ENCODE data around the gene DMAP1. TPM values are rescaled to one million over a fixed set of nuclear protein-coding genes. Genes with fewer than 3 reads are reported as not detected.

Gene DMAP1
- total RNA-seq, 3 donors from 2014 or later: 40.4 to 50.5 (median 43.2) TPM

DNA sequence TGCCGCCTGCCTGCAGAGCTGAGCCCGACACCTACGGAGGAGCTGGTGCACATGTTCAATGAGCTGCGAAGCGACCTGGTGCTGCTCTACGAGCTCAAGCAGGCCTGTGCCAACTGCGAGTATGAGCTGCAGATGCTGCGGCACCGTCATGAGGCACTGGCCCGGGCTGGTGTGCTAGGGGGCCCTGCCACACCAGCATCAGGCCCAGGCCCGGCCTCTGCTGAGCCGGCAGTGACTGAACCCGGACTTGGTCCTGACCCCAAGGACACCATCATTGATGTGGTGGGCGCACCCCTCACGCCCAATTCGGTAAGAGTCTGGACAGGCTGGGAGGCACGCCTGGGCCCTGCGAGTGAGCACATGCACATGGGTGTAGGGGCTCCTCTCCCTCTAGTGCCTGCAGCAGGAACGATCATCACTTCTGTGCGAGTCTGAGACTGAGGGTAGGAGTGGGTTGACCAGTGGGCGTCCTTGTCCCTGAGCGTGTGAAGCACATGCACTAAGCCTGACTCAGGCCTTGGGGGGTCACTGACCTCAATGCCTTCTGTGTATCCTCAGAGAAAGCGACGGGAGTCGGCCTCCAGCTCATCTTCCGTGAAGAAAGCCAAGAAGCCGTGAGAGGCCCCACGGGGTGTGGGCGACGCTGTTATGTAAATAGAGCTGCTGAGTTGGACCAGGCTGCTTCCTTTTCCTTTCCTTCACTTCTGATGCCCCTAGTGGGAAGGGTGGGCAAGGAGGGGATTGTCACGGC is 6.9 kb downstream of the DMAP1 start:
- no peak for ATAC-seq
- Mint-ChIP-seq H3K36me3 (ENCODE audit: insufficient read depth) (peaks cover 5% of the 10 kb centered on the region), H3K27me3 (ENCODE audit: low read depth) (no peaks in the 10 kb centered on the region)

DNA sequence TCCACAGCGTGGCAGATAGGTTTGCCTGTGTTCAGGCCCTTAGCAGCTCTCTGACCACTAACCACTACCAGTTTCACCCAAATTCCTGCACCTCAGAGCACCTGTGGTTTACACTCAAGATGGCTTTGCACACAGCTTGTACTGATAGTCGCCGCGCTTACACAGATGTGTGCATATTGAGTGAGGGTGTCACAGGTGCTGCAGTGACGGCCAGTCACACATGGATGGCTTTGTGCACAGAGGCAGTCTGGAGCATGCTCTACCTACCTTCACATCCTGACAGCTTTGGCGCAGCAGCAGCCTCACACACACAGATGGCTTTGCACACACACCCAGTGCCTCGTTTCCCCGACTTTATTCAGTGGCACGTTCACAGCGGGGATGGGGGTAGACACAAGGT is 7.5 kb downstream of the DMAP1 start:
- H3K4me3 Mint-ChIP-seq: no peak overlapping the region
- DNase-seq: no peak
- H3K36me3 Mint-ChIP-seq (ENCODE audit: insufficient read depth): peaks cover 5% of the 10 kb centered on the region
- no peak for ATAC-seq
- H3K27me3 Mint-ChIP-seq (ENCODE audit: low read depth): no peaks in the 10 kb centered on the region
- peaks cover 18% of the 10 kb centered on the region for H3K4me1 Mint-ChIP-seq (ENCODE audit: low read depth)
- no peaks in the 10 kb centered on the region for H3K9me3 Mint-ChIP-seq

More for the DNA sequence above, 6.9 kb downstream of the DMAP1 start:
- no peak overlapping the region for H3K4me3 Mint-ChIP-seq
- DNase-seq: no peak
- peaks cover 21% of the 10 kb centered on the region for H3K4me1 Mint-ChIP-seq (ENCODE audit: low read depth)
- H3K9me3 Mint-ChIP-seq: no peaks in the 10 kb centered on the region

GRCh38 chr1:44221769-44222168 is 8.5 kb downstream of the DMAP1 start:
- Mint-ChIP-seq H3K9me3 (peaks cover 3% of the 10 kb centered on the region), H3K4me3 (no peak overlapping the region), H3K4me1 (ENCODE audit: low read depth) (peaks cover 18% of the 10 kb centered on the region), H3K36me3 (ENCODE audit: insufficient read depth) (peaks cover 11% of the 10 kb centered on the region), H3K27me3 (ENCODE audit: low read depth) (no peaks in the 10 kb centered on the region)
- DNase-seq: no peak
- ATAC-seq: no peak

GRCh38 chr1:44222397-44223186 is 9.3 kb downstream of the DMAP1 start:
- DNase-seq: no peak
- H3K9me3 Mint-ChIP-seq: peaks cover 3% of the 10 kb centered on the region
- peaks cover 8% of the 10 kb centered on the region for H3K36me3 Mint-ChIP-seq (ENCODE audit: insufficient read depth)
- peaks cover 12% of the 10 kb centered on the region for H3K4me1 Mint-ChIP-seq (ENCODE audit: low read depth)
- ATAC-seq: peak in 1 of 2 donors; percentile 9
- no peak overlapping the region for H3K4me3 Mint-ChIP-seq
- H3K27me3 Mint-ChIP-seq (ENCODE audit: low read depth): no peaks in the 10 kb centered on the region

GRCh38 chr1:44223187-44223610 is 9.9 kb downstream of the DMAP1 start:
- DNase-seq (no peak), ATAC-seq (peak in 1 of 2 donors; percentile 19)
- no peak overlapping the region for H3K4me3 Mint-ChIP-seq
- peaks cover 8% of the 10 kb centered on the region for H3K36me3 Mint-ChIP-seq (ENCODE audit: insufficient read depth)
- peaks cover 11% of the 10 kb centered on the region for H3K4me1 Mint-ChIP-seq (ENCODE audit: low read depth)
- no peaks in the 10 kb centered on the region for H3K27me3 Mint-ChIP-seq (ENCODE audit: low read depth)
- peaks cover 3% of the 10 kb centered on the region for H3K9me3 Mint-ChIP-seq

DNA sequence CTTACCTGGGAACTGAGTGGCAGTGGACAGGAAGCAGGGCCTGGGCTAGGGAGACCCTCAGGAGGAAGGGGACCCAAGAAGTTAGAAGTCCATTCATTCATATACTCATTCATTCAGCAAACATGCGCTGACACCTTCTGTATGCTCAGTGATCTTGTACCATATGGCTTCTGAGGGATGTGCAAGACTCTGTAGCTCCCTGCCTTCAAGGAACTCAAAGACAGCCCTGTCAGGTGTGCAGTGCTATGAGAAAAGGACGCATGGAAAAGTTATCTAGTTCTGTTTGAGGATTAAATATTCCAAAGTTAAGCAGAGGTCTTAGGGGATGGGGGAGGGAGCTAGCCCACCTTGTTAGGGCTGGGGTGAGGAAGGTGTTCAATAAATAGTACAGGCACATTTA is 12.5 kb downstream of the DMAP1 start:
- no peak overlapping the region for H3K4me3 Mint-ChIP-seq
- H3K27me3 Mint-ChIP-seq (ENCODE audit: low read depth): no peaks in the 10 kb centered on the region
- H3K9me3 Mint-ChIP-seq: peaks cover 3% of the 10 kb centered on the region
- DNase-seq (no peak), ATAC-seq (no peak)
- peaks cover 11% of the 10 kb centered on the region for H3K4me1 Mint-ChIP-seq (ENCODE audit: low read depth)
- peaks cover 17% of the 10 kb centered on the region for H3K36me3 Mint-ChIP-seq (ENCODE audit: insufficient read depth)

DNA sequence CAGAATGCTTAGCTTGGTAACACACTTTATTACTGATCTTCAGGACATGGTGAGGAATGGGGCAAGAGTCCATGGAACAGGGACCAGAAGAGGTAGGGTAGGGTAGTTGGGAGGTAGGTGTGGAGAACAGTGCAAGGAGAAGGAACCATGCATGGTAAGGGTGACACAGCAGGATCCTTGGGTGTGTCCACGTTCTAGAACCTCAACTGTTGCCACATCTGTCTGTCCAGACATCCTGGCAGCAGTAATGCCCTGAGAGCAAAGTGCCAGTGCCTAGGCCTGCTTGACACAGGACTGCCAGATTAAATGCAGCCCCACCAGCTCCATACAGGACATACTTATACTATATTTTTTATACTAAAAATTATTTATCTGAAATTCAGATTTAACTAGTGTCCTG is 13.9 kb downstream of the DMAP1 start:
- peaks cover 23% of the 10 kb centered on the region for H3K36me3 Mint-ChIP-seq (ENCODE audit: insufficient read depth)
- DNase-seq (no peak), ATAC-seq (no peak)
- peaks cover 3% of the 10 kb centered on the region for H3K9me3 Mint-ChIP-seq
- no peak overlapping the region for H3K4me3 Mint-ChIP-seq
- H3K27me3 Mint-ChIP-seq (ENCODE audit: low read depth): no peaks in the 10 kb centered on the region
- peaks cover 11% of the 10 kb centered on the region for H3K4me1 Mint-ChIP-seq (ENCODE audit: low read depth)

- peaks cover 27% of the 10 kb centered on the region for H3K36me3 Mint-ChIP-seq (ENCODE audit: insufficient read depth)
- no peaks in the 10 kb centered on the region for H3K27me3 Mint-ChIP-seq (ENCODE audit: low read depth)
- peaks cover 7% of the 10 kb centered on the region for H3K4me1 Mint-ChIP-seq (ENCODE audit: low read depth)
- DNase-seq (no peak), ATAC-seq (no peak)
- no peak overlapping the region for H3K4me3 Mint-ChIP-seq
- peaks cover 3% of the 10 kb centered on the region for H3K9me3 Mint-ChIP-seq
Observed at GRCh38 chr1:44228218-44228617, 14.9 kb downstream of the DMAP1 start.

DNA sequence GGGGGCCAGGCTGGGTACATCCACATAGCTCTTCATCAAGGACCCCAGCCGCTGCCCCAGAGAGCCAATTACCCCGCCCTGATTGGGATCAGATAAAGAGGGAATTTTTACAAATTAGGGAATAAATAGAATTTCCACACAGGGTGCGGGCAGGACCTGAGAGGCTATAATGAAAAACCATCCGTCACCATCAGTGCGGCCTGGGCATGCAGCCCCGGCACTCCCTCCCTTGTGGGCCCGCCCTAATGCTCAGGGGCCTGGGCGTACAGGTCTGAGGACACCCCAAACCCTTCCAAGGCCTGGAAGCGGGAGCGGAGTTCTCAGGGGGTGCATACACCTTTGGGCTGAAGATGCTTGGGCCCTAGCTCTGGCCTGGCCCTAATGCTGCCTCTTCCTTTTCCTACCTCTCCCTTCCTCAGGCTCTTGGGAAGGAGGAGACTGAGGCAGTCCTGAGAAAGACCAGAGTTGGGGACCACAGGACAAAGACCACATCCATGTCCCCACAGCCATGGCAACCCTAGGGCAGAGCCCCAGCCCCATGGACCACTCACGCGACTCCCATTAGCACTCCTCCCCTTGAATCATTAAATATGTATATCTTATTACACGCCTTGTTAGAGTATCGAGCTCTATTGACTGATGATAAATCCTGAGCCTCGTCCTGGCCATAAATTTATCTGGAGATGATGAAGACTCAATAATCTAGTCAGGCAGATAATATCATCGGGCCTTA is 16.3 kb downstream of the DMAP1 start:
- Mint-ChIP-seq H3K9me3 (peaks cover 3% of the 10 kb centered on the region), H3K27me3 (ENCODE audit: low read depth) (no peaks in the 10 kb centered on the region), H3K36me3 (ENCODE audit: insufficient read depth) (peaks cover 32% of the 10 kb centered on the region), H3K4me1 (ENCODE audit: low read depth) (no peaks in the 10 kb centered on the region), H3K4me3 (no peak overlapping the region)
- DNase-seq (no peak), ATAC-seq (no peak)

- Mint-ChIP-seq H3K4me3 (no peak overlapping the region), H3K27me3 (ENCODE audit: low read depth) (no peaks in the 10 kb centered on the region), H3K36me3 (ENCODE audit: insufficient read depth) (peaks cover 32% of the 10 kb centered on the region), H3K4me1 (ENCODE audit: low read depth) (no peaks in the 10 kb centered on the region), H3K9me3 (peaks cover 3% of the 10 kb centered on the region)
- DNase-seq (no peak), ATAC-seq (no peak)
Observed at GRCh38 chr1:44230796-44231195, 17.5 kb downstream of the DMAP1 start.

- DNase-seq (no peak), ATAC-seq (no peak)
- Mint-ChIP-seq H3K4me1 (ENCODE audit: low read depth) (peaks cover 2% of the 10 kb centered on the region), H3K4me3 (no peak overlapping the region), H3K27me3 (ENCODE audit: low read depth) (no peaks in the 10 kb centered on the region), H3K9me3 (no peaks in the 10 kb centered on the region), H3K36me3 (ENCODE audit: insufficient read depth) (peaks cover 25% of the 10 kb centered on the region)
Observed at GRCh38 chr1:44233593-44233992, 20.3 kb downstream of the DMAP1 start.

- DNase-seq (no peak), ATAC-seq (no peak)
- Mint-ChIP-seq H3K4me1 (ENCODE audit: low read depth) (peaks cover 2% of the 10 kb centered on the region), H3K9me3 (no peaks in the 10 kb centered on the region), H3K36me3 (ENCODE audit: insufficient read depth) (peaks cover 14% of the 10 kb centered on the region), H3K27me3 (ENCODE audit: low read depth) (no peaks in the 10 kb centered on the region), H3K4me3 (no peak overlapping the region)
Observed at GRCh38 chr1:44235808-44236207, 22.5 kb downstream of the DMAP1 start.

DNA sequence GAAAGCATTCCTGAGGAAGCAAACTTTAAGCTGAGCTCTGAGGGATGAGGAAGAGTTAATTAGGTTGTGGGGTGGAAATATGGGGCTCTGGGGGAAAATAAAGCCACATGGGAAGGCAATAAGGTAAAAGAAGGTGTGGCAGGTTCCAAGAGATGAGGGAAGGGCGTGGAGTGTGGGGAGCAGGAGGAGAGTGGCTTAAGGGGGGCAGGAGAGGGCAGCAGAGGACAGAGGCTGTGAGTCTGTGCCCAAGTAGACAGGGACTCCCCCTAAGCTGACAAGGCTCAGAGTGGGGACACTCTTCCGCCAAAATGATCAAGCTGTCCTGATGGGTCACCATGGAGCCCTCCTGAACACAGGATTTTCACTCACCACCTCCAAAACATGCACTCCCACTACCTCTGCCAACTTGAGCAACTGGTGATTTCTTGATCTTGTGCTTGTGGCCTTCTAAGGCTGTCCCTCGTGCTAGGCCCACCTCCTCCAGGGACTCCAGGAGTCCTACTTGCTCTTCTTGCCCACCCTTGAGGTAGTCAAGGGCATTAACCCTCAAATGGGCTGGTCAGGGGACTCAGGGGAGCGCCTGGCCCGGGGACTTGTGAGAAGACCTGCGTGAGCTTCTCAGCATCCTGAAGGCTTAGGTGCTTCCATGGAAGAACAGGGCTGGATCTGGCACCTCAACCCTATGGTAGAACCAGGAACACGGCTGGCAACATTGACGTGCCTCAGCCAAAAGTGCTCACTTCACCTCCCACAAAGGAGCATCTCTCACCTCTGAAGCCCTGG is 23.4 kb downstream of the DMAP1 start:
- H3K4me3 Mint-ChIP-seq: no peak overlapping the region
- no peaks in the 10 kb centered on the region for H3K27me3 Mint-ChIP-seq (ENCODE audit: low read depth)
- no peak for ATAC-seq
- H3K4me1 Mint-ChIP-seq (ENCODE audit: low read depth): peaks cover 2% of the 10 kb centered on the region
- H3K9me3 Mint-ChIP-seq: no peaks in the 10 kb centered on the region
- DNase-seq: no peak
- peaks cover 15% of the 10 kb centered on the region for H3K36me3 Mint-ChIP-seq (ENCODE audit: insufficient read depth)
